Smooth muscle cell (in vitro differentiated cells): ENCODE results near the gene PPP6R3. TPM values are rescaled to one million over a fixed set of nuclear protein-coding genes. Genes with fewer than 3 reads are reported as not detected.
A peak's percentile ranks its signal among the peaks of the same experiment; 100 is the strongest.

Experiments used
- DNase-seq: peaks from one replicate; lab custom pipeline; 2025; ENCODE audit not compliant: unreplicated experiment; lab: John Stamatoyannopoulos, UW
- H2AFZ ChIP-seq: fragments of 200-600 bp; sonication (generic); 2 replicates; pipeline ENCODE4 v1.6.0; 2016; ENCODE audit warnings: antibody characterized with exemption, low read depth, mild to moderate bottlenecking
- H3F3A ChIP-seq: fragments of 200-600 bp; sonication (generic); 2 replicates; pipeline ENCODE4 v1.6.0; 2017; ENCODE audit warnings: antibody characterized with exemption, low read depth
- H3K27ac ChIP-seq: fragments of 200-600 bp; sonication (generic); 2 replicates; pipeline ENCODE4 v1.5.1; 2016; ENCODE audit warnings: low read depth, mild to moderate bottlenecking
- H3K27me3 ChIP-seq: fragments of 200-600 bp; sonication (generic); 2 replicates; pipeline ENCODE4 v1.6.1; 2016; ENCODE audit warnings: low read depth, mild to moderate bottlenecking
- H3K36me3 ChIP-seq: fragments of 200-600 bp; sonication (generic); 2 replicates; pipeline ENCODE4 v1.5.1; 2016; ENCODE audit warnings: low read depth
- H3K4me1 ChIP-seq: fragments of 200-600 bp; sonication (generic); 2 replicates; pipeline ENCODE4 v1.5.1; 2016; ENCODE audit warnings: low read depth
- H3K4me2 ChIP-seq: fragments of 200-600 bp; sonication (generic); 2 replicates; pipeline ENCODE4 v1.6.0; 2016; ENCODE audit warnings: mild to moderate bottlenecking
- H3K4me3 ChIP-seq: fragments of 200-600 bp; sonication (generic); 2 replicates; pipeline ENCODE4 v1.5.1; 2016; ENCODE audit warnings: mild to moderate bottlenecking
- H3K79me2 ChIP-seq: fragments of 200-600 bp; sonication (generic); 2 replicates; pipeline ENCODE4 v1.6.0; 2016; ENCODE audit warnings: low read depth, mild to moderate bottlenecking
- H3K9ac ChIP-seq: fragments of 200-600 bp; sonication (generic); 2 replicates; pipeline ENCODE4 v1.6.0; 2016; ENCODE audit warnings: low read depth
- H3K9me3 ChIP-seq: fragments of 200-600 bp; sonication (generic); replicated peaks from 2 replicates; pipeline ENCODE4 v1.5.1; 2016; ENCODE audit warnings: low read depth
- H4K20me1 ChIP-seq: fragments of 200-600 bp; sonication (generic); 2 replicates; pipeline ENCODE4 v1.6.0; 2016; ENCODE audit warnings: low read depth
- CTCF ChIP-seq: fragments of 200-600 bp; sonication (generic); IDR thresholded peaks from 2 replicates; pipeline ENCODE4 v1.5.1; 2017; ENCODE audit warnings: borderline replicate concordance, mild to moderate bottlenecking, antibody characterized with exemption; ENCODE audit not compliant: insufficient read depth, poor library complexity, severe bottlenecking
- WGBS: methylation state at CpG from one replicate; pipeline ENCODE4 v1.1.7; 2016; ENCODE audit warnings: low lambda C conversion rate; 5-methylcytosine and 5-hydroxymethylcytosine counted together
- polyA plus RNA-seq: library from polyadenylated mRNA; unstranded; fragments of >200 nt; fragmentation: Nextera tagmentation; extraction: Ambion mirVana; gene quantifications from 2 replicates; pipeline ENCODE4 v1.2.1, GENCODE V29; 2016
- total RNA-seq: library from RNA; depleted of rRNA; stranded (reverse); fragments of >200 nt; gene quantifications from 2 replicates; pipeline ENCODE4 v1.2.3, GENCODE V29; 2014

Gene PPP6R3
- total and polyA plus RNA-seq, 2 experiments from 2014 or later: 28.4 to 121 TPM

DNA sequence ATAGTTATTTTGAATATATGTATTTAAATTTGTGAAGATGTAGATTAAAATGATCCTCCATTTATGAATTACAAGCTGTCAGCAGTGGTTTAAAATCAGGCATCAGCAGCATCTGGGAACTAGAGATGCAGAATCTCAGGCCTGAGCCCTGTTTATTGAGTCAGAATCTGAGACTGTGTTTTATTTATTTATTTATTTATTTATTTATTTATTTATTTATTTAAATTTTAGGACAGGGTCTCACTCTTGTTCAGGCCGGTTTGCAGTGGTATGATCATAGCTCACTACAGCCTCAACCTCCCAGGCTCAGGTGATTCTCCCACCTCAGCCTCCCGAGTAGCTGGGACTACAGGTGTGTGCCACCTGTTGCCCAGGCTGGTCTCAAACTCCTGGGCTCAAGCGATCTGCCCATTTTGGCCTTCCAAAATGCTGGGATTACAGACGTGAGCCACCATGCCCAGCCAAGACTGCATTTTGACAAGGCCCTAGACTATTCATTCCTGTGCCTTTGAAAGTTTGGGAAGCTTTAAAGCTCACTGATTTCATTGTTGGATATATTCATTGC lies 70.7 kb downstream of the PPP6R3 start:
- no peak overlapping the region for H3K4me3 ChIP-seq
- no peak overlapping the region for H3K27ac ChIP-seq
- H3F3A ChIP-seq: peaks cover 8% of the 10 kb centered on the region
- peaks cover 11% of the 10 kb centered on the region for H3K4me1 ChIP-seq
- TF ChIP-seq CTCF: no peak
- DNase-seq: no peak
- no peaks in the 10 kb centered on the region for H3K36me3 ChIP-seq
- WGBS: 94% methylated on average over 4 of the region's 4 CpGs
- no peaks in the 10 kb centered on the region for H3K27me3 ChIP-seq
- H2AFZ ChIP-seq: no peak overlapping the region
- H3K9ac ChIP-seq: no peak overlapping the region
- no peak overlapping the region for H3K4me2 ChIP-seq
- peaks cover 95% of the 10 kb centered on the region for H3K79me2 ChIP-seq
- peaks cover 100% of the 10 kb centered on the region for H4K20me1 ChIP-seq
- no peaks in the 10 kb centered on the region for H3K9me3 ChIP-seq

- H3K9ac ChIP-seq: no peak overlapping the region
- no peaks in the 10 kb centered on the region for H3K9me3 ChIP-seq
- DNase-seq: no peak
- 96% methylated on average over 5 of the region's 5 CpGs for WGBS
- no peak for TF ChIP-seq CTCF
- H2AFZ ChIP-seq: no peak overlapping the region
- H4K20me1 ChIP-seq: peaks cover 100% of the 10 kb centered on the region
- H3K4me2 ChIP-seq: no peak overlapping the region
- peak overlapping the region; percentile 23 for H3K27ac ChIP-seq
- H3K36me3 ChIP-seq: peaks cover 3% of the 10 kb centered on the region
- H3K79me2 ChIP-seq: peaks cover 96% of the 10 kb centered on the region
- H3K27me3 ChIP-seq: no peaks in the 10 kb centered on the region
- peaks cover 4% of the 10 kb centered on the region for H3K4me1 ChIP-seq
- peaks cover 6% of the 10 kb centered on the region for H3F3A ChIP-seq
- H3K4me3 ChIP-seq: no peak overlapping the region
These were observed 72.3 kb downstream of the PPP6R3 start for GRCh38 chr11:68532727-68533369.

- Histone ChIP-seq H3K4me2 (no peak overlapping the region), H3K36me3 (peaks cover 9% of the 10 kb centered on the region), H4K20me1 (peaks cover 100% of the 10 kb centered on the region), H3K4me3 (no peak overlapping the region), H3K27ac (no peak overlapping the region), H3F3A (peaks cover 6% of the 10 kb centered on the region), H3K79me2 (peaks cover 97% of the 10 kb centered on the region), H3K9me3 (no peaks in the 10 kb centered on the region), H3K9ac (no peak overlapping the region), H2AFZ (no peak overlapping the region), H3K27me3 (no peaks in the 10 kb centered on the region), H3K4me1 (peaks cover 4% of the 10 kb centered on the region)
- DNase-seq: no peak
- no peak for TF ChIP-seq CTCF
- WGBS: 90% methylated on average over 7 of the region's 7 CpGs
These were observed 73.4 kb downstream of the PPP6R3 start for GRCh38 chr11:68533945-68534344.

DNA sequence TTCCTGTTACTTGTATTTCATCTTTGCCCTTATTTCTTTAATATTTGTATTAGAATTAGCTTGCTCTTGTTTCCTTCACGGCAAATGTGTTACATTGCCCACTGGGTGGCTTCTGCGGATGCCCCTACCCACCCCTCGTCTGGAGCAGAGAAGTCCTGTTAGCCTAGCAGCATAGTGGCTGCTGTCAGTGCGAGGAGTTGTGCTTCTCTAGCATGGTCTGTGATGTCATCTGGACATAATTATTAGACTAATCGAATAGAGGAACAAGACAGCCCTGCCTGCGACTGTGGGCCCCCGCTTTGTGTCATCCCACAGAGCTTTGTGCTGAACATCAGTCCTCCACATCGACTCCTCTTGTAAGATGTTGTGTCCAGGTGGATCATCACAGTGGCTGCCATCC lies 74.5 kb downstream of the PPP6R3 start:
- no peak overlapping the region for H3K4me2 ChIP-seq
- H3K27me3 ChIP-seq: no peaks in the 10 kb centered on the region
- no peak overlapping the region for H3K27ac ChIP-seq
- H3K4me3 ChIP-seq: no peak overlapping the region
- H3K36me3 ChIP-seq: peaks cover 9% of the 10 kb centered on the region
- peaks cover 4% of the 10 kb centered on the region for H3F3A ChIP-seq
- no peak for DNase-seq
- H2AFZ ChIP-seq: no peak overlapping the region
- no peak for TF ChIP-seq CTCF
- 97% methylated on average over 8 of the region's 8 CpGs for WGBS
- H3K79me2 ChIP-seq: peaks cover 96% of the 10 kb centered on the region
- no peaks in the 10 kb centered on the region for H3K9me3 ChIP-seq
- H3K4me1 ChIP-seq: peaks cover 4% of the 10 kb centered on the region
- peaks cover 100% of the 10 kb centered on the region for H4K20me1 ChIP-seq
- H3K9ac ChIP-seq: no peak overlapping the region
